Stimulated activated CD4-positive, alpha-beta T cell treated with anti-CD3 and anti-CD28 coated beads, Interleukin-4, amount 100 ng/mL, for 48 hours (primary cell): ENCODE data around the gene WAPL.

Experiments used
- DNase-seq, 2 donors: peaks; one replicate each; pipeline ENCODE4 v3.0.0-alpha.2; 2020; ENCODE audit warnings: low read depth in 2 of 2

The WAPL gene

GRCh38 chr10:86411852-86412560, 109.6 kb downstream of the WAPL start:
- no peak for DNase-seq

DNA sequence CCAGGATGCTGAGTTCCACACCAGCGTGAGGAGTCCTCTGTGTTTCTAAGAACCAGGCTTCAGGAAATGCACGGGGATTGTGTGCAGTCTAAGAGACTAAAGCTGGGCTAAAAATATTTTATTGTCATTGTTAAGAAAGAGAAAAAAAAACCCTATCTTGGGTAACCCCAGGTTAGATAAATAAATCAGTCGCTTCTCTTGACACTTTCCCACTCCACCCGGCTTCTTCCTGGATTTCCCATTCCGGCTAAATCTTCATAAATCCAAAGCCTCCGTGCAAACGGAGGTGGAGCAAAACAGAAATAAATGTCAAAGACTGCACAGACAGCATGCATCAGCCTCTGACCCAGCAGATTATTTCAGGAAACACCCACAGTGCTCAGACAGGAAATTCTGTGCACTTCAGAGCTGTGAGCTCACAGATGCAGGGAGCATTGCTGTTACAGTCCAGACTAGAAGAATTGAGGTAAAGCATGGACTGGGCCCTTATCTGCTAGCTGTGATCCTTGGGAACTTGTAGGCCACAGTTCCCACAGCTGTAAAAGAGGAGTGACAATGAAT, 110.2 kb downstream of the WAPL start:
- no peak for DNase-seq

GRCh38 chr10:86410542-86411124, 111.0 kb downstream of the WAPL start:
- no peak for DNase-seq

GRCh38 chr10:86409183-86409582, 112.4 kb downstream of the WAPL start:
- DNase-seq: no peak

- no peak for DNase-seq
Measured at GRCh38 chr10:86403183-86403797, 118.3 kb downstream of the WAPL start.

DNA sequence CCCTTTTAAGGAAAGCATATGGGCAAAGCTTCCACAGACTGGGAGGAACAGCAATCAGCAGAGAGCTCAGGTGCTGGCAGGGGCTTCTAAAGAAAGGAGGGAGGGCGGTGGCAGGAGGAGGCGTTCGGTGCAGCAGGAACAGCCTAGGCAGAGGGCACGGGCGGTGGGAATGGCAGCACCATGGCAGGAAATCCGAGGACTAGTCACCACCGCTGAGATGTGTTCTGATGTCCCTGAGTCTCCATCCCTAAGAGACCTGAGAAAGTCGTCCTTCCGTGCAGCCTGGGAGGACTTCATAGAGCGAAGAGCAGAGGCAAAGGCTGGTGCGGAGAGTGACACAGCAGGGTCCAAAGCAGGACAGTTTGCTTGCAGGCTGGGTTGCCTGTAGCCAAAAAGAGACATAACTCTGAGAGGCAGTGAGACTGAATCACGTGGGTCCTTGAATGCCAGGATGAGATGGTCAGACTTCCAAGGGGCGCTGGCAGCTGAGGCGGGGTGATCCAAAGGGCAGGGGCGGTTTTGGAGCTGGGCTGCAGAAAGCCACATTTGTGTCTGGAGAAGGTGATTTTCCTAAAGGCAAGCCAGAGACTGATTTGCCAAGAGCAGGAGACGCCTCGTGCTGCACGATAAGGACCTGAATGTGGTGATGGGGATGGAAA, 119.2 kb downstream of the WAPL start:
- DNase-seq: no peak

GRCh38 chr10:86401588-86402282, 119.9 kb downstream of the WAPL start:
- no peak for DNase-seq

DNA sequence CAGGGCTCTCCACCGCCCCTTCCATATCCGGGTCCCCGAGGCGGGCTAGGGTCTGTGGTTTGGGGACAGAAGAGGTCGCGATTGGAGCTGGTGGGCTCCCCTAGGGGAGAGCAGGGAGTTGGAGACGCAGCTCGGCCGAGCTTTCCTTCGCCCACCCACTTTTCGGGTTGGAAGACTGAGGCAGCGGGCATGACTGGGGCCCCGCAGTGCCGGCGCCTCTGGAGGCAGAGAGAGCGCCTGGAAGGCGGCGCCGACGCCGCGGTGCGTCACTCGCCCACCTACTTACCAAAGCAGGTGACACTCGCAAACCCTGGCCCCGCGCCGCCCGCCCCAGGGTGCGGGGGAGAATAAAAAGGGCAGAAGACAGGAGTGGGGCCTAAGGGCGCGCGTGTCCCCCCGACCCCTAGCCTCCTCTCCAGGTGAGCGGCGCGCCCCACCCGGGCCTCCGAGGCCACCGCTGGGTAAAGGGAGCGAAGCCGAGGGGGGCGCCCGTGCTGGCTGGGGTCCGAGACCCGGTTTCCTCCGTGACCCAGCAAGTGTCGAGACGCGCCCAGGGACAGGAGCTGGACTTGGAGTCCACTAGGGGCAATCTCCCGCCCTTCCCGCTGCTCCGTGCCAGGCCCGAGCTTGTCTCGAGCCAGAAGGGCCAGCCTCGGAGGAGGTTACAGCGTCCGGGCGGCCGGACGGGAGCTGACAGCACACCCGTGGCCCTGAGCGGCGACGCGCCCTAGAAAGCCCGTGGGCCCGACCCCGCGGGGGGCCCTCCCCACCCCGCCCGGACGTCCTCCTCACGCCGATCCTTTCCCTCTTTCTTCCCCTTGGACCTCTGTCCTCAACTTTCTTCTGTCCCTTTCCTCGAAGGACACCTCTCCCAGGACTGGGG, 120.6 kb downstream of the WAPL start:
- peak; percentile 62 to 66 for DNase-seq

DNA sequence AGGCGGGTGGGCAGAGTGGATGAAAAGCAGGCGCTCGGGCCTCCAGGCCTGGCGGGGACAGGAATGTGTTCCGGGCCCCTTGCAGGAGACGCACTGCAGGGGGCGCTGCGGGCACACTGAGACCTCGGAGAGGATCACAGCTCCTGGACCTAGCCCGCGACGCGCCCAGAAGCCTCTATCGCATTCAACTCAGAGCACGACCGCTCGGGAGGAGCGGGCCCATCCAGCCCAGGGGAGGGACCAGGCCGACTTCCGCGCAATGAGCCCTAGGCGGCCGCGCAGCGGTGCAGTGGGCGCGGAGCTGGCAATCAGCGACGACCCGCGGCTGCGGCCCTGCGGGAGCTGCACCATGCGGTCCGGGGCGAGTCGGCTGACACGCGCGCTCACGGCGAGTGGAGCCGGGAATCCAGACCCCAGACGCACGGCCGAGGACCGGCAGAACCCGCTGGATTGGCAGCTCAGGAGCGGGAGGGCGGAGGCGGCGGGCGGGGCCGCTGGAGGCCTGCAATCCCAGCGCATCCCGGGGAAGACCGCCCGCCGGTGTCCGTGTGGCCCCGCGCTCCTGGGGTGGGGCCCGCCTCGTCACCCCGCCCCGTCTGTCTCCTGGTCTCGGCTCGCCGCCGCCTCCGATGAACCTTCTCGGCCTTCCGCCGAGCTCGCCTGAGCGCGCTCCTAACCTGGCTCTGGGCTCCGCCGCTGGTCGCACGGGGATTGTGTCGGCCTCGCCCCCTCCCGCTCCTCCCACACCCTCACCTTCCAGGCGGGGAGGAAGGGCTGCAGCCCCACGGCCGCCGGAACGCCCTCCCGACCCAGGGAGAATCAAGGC, 121.5 kb downstream of the WAPL start:
- DNase-seq: peak; percentile 96 to 97

DNA sequence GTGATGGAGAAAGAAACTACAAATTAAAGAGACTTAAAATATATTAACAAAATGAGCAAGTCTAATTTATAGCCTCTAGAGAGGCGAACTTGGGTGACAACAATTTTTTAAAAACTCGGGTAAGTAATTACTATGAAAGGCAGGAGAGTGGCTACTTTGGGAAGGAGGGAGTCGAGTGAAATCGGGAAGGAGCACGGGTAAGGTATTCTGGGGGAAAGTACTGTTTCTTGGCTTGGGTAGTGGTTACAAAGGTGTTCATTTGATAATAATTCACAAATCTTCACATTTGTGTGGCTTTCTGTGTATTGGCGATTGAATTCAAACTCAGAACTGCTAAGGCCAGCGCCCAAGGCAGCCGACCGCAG, 122.1 kb downstream of the WAPL start:
- no peak for DNase-seq

- DNase-seq: no peak
Measured at GRCh38 chr10:86397120-86397519, 124.5 kb downstream of the WAPL start.

DNA sequence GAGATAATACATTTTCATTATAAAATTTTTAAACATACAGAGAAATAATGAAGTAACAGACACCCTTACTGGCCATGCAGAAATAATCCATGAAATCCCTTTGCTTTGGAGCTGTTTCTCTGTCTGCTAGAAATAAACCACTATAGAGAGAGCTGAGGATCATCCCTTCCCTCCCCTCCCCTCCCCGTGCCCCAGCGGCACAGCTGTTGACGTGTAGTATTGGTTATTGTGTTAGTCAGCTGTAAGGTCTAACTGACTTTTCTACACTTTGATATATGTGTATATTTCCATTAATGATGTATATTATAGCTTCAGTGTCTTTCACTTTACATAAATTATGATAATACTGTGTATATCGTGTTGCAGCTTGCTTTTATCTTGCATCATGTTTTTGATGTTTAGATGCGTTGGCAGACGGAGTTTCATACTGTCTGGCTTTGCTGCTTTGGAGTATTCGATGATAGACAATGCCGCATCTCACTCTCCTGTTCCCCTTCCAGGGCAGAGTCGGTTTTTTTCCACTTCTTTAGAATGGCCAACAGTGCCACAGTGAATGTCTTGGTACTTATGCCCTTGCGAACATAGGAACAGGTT, 127.6 kb downstream of the WAPL start:
- no peak for DNase-seq

GRCh38 chr10:86393362-86393761, 128.2 kb downstream of the WAPL start:
- DNase-seq: no peak

- no peak for DNase-seq
Measured at GRCh38 chr10:86392723-86393094, 128.9 kb downstream of the WAPL start.

GRCh38 chr10:86391986-86392722, 129.4 kb downstream of the WAPL start:
- no peak for DNase-seq

DNA sequence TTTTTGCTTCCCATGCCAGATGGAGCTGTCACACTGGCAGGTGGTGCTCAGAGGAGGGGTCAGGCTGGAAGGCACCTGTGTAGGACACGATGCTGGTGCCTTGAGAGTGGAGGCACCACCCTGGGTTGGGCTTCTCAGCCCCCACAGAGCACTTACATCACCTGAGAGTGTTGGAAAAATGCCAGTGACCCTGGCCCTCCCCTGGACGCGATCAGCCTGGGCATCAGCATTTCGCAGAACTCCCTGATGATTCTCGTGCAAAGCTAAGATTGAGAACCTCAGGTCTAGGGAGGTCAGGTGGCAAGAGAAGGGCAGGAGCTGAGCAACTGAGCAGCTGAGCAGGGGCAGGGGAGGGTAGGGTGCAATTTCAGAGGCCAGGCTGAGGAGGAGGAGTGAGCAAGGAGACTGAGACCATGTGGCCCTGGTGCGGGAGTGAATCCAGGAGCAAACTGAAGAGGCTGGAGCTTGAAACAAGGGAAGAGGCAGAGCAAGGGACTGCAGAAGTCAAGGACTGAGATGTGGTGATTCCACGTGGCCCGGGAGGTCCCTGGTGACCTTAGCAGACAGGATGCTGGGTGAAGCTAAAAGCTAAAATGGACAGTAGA, 130.3 kb downstream of the WAPL start:
- no peak for DNase-seq

GRCh38 chr10:86390337-86391120, 131.1 kb downstream of the WAPL start:
- no peak for DNase-seq
